Activated naive CD4-positive, alpha-beta T cell treated with anti-CD3 and anti-CD28 coated beads, Interleukin-2, amount 50 U/mL, for 16 hours (primary cell): ENCODE data around the gene PERP.
"Not testable (repeated sequence)": the region's sequence is repeated elsewhere in the genome, so short reads cannot be mapped to it uniquely, and the experiment has no call there.

Experiments
- DNase-seq: peaks from one replicate; pipeline ENCODE4 v3.0.0-alpha.2; 2020

PERP gene

DNA sequence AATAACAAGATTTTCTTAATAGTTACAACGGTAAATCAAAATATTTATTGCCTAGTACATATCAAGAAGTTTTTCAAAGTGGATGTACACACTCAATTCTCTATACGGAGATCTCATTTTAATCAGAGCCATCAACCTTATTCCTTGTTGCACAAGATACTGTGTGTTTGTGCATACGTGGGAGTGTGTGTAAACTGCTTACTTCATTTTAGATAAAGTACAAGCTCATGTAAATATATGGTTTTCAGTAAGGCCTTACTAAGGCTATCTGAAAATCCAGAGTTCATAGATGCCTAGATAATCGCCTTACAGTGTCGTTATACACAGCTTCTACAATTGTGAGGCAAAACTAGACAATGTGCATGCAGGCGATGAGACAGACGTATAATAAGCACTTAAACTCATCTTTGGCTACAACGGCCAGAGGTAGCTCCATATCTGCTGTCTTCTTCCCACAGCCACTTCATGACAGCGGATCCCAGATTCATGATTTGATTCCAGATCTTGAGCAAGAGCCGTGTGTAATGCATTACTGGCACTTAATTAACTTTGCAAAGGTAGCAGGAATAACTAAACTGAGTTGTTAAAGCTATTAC is 2.5 kb downstream of the PERP start:
- no peak for DNase-seq

DNA sequence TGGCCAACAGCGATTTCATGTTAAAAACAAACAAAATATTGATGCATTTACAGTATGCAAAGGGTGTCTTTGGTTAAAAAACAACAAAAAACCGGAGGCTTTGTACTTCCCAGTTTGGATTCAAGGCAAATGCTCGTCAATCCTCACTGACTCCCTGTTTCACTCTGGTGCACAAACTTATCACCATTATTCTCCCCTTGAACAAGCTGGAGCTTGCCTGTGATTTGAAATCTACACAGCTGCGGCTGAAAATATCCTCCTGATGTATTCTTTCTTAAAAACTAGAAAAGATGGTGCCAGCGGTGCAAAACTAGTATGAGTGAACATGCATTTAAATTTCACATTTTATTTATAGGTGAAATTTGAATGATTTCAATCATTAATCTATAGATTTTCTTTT is 3.3 kb downstream of the PERP start:
- no peak for DNase-seq

DNA sequence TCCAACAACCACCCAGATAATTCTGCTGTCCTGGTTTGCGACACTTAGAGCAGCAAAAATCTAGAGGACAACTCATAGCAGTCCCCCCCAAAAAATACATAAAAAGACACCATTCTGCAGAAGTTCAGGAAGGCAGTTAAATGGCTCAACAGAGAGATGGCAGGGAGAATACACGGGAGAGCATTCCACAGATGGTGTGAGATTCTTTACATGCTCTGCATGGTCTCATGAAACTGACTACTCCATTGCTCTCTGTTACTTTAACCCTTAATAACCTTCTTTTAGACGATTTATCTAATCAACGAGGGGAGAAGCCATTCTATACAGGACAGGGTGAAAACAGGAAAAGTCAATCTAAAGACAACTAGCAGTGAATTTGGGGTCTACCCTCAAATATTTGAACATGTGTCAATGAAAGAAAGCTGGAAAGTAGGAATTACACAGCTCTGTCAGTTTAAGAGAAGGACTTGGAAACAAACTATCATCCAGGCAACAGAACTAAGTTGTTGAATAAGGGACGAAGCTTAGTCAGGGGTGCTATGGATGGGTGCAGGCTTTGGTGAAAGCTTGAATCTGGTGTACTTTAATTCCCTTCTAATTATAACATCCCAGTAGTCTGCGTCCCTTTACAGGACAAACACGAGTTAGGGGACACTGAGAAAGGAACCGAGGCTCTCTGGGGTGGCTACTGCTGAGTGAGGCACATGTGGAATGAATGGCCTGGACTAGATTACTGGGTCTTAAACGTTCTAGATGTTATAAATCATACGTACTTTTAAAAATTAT is 5.1 kb downstream of the PERP start:
- DNase-seq: no peak

DNA sequence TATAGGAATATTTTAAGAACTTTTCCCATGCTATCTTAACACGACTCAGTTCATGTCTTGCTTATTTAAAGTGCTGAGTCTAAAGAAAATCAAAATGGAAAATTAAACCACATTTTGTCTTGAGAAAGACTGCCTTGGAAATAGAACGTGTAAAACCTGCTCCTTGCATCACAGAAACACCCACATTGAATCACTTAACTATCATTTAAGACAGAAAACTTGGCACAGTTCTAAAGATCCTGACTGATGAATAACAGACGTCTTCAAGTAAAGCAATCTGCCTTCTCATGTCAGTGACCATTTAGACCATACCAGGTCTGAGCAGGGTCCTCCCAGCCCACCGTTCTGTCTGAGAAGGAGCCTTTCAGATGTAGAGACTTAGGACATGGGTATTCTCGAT is 7.4 kb downstream of the PERP start:
- DNase-seq: no peak

DNA sequence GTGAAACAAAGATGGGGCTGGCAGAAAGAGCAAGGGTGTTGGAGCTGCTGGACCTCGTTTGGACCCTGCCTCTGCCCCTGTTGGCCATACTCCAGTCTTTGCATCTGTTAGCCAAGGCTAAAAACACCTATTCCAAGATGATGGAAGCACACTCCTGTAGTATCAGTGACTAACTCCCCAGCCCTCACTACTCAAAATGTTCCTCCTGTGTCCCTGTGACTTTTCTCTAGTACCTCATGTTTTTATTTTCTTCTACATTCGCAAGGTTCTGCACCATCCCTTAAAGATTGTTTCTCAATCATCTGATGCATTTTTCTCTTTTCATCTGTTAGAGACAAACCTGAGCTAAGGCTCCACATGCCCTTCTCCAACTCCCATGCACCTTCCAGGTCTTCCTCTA is 8.9 kb downstream of the PERP start:
- no peak for DNase-seq

DNA sequence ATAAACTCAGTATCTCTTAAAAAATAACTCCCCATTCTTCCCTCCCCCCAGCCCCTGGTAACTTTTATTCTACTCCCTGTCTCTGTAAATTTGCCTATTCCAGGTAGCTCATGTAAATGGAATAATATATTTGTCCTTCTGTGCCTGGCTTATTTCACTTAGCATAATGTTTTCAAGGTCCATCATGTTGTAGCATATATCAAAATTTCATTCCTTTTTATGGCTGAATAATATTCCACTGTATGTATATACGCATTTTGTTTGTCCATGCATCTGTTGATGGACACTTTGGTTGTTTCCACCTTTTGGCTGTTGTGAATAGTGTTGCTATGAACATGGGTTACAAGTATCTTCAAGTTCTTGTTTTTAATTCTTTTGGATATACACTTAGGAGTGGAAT is 13.0 kb downstream of the PERP start:
- DNase-seq: no peak

DNA sequence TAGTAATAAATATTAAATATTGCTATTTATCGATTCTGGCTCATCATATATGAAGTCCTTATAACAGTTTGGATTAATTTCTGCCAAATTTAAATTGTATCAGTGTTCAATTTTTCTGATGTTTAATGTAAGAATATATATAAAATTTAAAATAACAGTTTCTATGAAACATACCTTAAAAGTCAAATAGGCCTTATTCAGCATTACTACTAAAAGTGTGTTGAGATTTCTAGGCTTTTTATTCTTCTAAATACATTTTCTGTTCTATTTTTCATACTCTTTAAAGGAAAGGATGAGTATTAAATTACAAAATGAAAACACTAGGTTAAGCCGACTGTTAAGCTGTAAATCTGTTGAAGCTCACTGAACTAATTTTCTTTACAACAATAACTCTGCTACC is 13.6 kb downstream of the PERP start:
- DNase-seq: no peak

DNA sequence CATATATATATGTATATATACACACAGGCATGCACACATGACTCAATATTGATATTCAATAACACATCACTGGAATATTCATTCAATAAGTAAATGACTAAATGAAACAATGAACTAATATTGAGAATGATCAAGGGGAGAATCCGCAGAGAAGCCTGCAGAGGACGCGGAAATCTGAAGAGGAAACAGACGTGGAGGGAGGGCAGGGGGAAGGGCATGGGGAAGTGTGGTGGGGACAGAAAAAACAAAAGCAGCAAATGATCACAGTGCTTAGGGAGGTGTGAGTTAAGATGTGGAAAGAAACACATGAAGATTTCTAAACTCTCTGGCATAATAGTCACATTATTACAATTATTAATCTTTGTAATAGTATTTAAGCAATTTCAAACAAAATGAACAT is 14.5 kb downstream of the PERP start:
- no peak for DNase-seq

DNA sequence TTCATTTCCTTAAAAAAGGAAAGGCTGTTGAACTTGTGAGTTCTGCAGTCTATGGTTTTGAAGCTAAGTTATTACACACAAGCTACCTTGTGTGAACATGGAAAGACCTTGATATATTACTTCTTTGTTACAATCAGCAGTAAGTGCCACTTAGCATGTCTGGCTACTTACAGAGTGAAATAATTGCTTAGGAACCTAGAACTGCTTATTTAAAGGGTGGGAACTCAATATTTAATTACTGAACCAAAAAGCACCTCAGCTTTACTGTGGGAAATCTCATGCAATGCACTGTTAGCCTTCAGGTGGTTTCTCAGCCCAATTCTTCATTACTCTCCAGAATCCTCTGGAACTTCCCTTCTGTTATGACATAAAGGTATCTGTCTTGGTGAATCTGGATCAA is 17.9 kb downstream of the PERP start:
- no peak for DNase-seq

DNA sequence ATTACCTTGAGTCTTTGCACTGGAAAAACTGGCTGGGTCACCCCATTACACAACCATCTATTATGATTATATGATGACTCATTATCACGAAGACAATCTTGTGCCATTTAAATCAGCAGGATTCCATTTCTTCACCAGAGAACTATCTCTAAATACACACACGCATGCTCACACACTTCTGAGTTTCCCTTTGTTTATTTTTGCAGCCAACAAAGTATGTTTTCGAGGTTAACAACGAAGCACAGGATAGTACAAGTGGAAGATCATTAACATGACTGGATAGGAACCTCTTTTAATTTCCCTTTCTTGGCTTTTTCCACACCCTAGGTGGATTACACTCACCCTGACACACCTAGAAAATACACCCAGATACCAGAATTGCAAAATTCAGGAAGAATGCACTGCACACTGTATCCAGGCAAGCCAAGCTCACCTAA is 18.9 kb downstream of the PERP start:
- no peak for DNase-seq

DNA sequence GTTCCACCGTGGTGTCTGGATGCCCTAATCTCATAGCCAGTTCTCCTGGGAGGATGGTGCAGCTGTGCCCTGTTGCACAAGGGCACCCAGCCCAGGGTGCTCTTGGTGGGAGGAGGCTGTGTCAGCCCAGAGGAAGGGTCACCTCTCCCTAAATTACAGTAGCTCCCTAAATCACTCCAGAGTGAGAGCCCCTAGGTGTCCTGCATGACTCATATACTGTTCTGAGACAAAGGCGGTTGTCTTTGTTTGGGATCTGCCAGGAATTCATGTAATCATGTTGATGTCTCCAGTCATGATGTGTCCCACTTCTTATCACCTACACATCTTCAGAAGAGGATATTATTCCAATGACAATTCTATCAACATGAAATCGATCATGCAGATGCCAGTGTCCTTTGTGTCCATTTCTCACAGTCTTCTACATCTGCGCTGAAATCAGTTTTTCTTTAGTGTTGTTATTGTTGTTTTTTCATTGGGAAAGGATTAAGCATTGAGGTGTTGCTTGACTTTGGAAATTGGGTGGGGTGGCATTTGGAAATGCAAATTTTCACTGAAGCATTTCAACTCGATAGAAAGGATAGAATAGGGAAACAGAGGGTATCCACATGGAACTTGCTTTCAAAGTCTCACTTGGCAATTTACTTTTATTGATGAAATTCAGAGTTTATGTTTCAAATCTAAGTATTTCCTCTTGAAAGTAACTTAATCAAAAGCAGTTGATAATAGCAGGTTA is 19.5 kb downstream of the PERP start:
- DNase-seq: no peak

DNA sequence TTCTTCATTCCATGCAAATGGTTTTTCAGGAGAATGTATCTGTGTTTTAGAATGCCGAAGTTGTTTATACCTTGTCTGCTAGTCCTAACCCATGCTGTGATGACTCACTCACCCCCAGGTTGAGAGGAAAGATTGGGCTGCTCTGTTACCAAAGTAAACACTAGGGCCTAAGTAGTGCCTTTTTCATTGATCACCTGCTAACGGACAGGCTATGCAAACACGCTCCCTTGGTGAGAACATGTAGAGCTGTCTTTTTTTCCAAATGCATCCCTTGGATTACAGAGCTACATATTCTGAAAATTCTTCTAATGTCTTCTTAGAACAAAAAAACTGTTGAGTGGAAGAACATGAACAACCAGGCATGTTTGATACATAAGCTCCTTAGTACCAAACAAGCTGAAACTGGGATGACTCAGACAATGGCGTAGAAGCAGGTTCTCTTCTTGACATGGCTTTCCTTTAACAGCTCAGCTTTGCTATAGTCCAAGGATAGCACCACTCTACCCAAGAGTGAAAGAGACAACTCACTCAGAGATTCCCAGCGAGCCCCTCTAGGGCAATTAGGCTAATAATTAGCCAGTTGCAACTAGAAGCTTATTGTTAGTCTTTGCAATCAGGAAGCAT is 20.5 kb downstream of the PERP start:
- DNase-seq: no peak

DNA sequence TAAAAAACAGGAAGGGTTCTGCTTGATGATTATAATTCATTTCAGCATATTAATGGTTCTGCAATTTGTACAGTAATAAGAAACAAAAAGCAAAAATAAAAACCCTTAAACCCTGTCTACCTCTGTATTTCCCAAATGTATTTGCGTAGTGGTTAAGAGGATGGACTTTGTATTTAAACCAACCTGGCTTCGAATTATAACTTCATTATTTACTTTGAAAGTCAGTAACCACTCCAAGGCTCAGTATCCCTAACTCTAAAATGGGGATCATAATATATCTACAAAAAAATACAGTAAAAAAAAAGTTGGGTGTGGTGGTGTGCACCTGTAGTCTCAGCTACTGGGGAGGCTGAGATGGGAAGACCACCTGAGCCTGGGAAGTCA is 21.4 kb downstream of the PERP start:
- DNase-seq: no peak

DNA sequence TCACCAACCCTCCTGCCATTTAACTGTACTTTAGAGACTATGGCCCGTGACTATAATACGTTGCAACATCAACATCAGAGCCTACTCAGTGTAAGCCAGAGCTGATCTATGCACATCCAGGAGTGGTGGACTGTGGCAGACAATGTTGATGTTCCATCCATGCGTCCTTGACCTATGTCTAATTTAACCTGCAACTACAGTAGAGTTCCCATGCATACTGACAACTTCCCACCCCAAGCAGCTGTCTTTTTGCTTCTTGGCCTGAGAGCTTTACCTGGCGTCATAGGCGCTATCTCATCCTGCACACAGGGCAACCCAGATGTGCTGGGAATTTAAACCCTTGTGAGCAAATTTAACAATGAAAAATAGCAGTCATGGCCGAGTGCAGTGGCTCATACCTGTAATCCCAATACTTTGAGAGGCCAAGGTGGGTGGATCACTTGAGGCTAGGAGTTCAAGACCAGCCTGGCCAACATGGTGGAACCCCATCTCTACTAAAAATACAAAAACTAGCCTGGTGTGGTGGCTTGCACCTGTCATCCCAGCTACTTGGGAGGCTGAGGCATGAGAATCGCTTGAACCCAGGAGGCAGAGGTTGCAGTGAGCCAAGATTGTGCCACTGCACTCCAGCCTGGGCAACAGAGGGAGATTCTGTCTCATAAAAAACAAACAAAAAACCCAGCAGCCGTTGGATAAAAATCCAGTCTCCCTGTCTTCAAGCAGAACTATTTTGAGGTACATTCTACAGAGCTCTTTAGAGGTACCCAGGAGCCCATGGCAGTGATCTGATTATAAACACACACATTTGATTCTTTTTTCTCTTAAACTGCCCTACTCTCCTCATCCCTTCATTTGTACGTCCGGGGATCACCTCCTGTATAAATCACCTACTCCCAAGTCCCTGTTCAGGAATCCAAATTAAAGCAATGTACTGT is 22.0 kb downstream of the PERP start:
- DNase-seq: no peak

DNA sequence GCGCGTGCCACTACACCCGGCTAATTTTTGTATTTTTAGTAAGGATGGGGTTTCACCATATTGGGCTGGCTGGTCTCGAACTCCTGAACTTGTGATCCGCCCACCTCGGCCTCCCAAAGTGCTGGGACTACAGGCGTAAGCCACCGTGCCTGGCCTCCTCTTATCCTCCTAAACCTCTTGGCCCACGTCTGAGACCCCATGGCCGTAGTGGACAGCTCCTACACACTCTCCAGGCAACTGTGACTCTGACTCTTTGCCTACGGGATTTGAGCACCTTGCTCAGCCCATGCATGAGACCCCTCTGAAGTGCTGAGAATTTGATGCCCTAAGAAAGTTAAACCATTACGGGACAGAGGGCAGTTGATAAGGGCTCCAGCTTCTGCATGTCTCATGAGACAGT is 25.0 kb downstream of the PERP start:
- no peak for DNase-seq

DNA sequence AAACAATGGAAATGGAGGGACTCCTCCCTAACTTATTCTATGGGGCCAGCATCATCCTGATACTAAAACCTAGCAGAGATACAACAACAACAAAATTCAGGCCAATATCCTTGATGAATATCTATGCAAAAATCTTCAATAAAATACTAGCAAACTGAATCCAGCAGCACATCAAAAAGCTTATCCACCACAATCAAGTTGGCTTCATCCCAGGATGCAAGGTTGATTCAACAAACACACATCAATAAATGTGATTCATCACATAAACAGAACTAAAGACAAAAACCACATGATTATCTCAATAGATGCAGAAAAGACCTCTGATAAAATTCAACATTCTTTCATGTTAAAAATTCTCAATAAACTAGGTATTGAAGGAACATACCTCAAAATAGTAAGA is 27.7 kb downstream of the PERP start:
- DNase-seq: not testable (repeated sequence)

DNA sequence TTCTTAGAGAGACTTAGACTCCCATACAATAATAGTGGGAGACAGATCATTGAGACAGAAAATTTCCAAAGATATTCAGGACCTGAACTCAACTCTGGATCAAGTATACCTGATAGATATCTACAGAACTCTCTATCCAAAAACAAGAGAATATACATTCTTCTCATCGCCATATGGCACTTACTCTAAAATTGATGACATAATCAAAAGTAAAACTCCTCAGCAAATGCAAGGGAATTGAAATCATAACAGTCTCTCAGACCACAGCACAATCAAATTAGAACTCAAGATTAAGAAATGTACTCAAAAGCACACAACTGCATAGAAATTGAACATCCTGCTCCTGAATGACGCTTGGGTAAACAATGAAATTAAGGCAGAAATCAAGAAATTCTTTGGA is 28.7 kb downstream of the PERP start:
- no peak for DNase-seq

DNA sequence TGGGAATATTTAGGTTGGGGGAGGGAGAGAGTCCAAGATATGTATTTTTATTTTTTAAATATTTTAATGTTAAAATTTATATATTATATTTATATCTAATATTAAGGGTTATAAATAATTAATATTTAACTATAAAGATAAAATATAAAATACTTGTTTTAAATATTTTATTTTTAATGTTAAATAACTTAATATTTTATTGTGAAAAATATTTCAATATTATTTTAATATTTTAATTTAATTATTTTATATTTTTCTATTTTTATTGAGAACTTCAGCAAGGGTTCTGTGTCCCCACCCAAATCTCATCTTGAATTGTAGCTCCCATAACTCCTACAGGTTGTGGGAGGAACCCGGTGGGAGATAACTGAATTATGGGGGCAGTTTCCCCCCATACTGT is 34.0 kb downstream of the PERP start:
- no peak for DNase-seq

DNA sequence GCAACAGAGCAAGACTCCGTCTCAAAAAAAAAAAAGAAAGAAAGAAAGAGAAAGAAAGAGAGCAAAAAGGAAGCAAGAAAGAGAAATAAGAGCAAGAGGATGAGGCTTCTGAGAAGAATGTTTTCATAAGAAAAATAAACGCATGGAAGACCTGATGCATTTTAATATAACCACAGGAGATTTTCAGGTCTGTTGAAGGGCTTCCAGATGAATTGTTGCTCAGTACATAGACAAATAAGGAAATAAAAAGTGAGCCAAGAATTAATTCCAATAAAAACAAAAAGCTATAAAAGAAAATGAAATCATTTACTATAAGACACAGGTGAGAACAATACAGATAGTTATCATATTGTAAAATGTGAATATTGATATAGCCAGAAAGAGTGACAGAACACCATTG is 43.5 kb downstream of the PERP start:
- DNase-seq: no peak

DNA sequence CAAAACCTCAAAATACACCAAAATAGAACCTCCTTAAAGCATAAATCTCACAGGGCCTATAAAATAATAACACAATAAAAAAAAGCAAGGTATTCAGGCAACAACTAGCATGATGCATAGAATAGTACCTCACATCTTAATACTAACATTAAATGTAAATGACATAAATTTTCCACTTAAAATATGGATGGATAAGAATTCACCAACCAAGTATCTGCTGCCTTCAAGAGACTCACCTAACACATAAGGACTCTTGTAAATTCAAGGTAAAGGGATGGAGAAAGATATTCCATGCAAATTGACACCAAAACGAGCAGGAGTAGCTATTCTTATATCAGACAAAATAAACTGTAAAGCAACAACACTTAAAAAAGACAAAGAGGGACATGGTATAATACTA is 52.2 kb downstream of the PERP start:
- no peak for DNase-seq

DNA sequence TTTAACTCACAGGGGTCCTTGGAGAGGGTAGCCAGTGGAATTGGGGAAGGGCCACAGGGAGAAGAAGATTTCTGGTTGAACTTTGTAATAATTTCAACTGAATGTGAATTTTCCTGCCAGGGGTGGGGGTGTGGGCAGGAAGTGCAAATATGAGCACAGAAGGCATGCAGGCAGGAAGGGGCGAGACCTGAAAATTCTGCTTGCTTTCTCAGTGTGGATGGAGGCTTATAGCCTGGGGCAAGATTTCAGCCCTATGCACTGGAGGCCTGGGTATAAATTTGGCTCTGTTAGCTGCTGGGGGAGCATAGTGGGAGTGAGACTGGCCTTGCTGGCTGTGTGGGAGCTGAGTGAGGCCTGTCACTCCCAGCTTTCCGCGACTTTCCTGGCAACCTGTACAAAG is 54.4 kb downstream of the PERP start:
- DNase-seq: no peak

DNA sequence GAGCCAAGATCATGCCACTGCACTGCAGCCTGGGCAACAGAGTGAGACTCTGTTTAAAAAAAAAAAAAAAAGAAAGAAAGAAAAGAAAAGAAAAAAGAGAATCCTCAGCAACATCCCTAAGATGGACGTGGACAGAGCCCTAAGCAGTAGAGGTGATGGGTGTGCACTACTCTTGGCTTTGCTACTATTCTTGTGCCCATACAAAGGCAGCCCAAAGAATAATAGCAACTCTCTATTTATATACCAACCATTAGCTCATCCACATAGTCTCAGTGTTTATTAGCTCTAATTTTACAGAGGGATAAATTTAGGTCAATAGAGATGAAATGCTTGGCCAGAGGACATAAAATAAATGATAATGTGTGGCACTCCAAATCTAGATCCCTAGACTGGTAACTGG is 62.2 kb downstream of the PERP start:
- DNase-seq: no peak

DNA sequence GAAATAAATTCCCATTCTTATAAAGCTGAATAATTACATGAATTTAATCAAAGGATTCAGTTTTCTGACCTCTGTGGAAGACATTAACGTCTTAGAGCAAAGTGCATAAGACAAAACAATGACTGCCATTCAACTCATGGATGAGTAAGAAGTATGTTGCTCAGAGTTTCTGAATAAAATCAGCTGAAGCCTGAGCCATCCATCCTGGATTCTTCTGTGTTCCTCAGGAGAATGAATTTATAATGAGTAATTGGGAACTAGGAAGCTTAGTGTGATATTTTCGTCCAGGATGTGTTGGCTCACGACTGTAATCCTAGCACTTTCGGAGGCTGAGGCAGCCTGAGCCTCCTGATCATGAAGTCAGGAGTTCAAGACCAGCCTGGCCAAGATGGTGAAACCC is 62.8 kb downstream of the PERP start:
- DNase-seq: no peak
